Kidney (tissue), 14 donors: ENCODE measurements around the gene TMEM18. TPM values are rescaled to one million over a fixed set of nuclear protein-coding genes. Genes with fewer than 3 reads are reported as not detected.

Experiments used
- DNase-seq, 5 donors: peaks; one replicate each; pipeline ENCODE4 v3.0.0-alpha.2; 2013 to 2020
- FAIRE-seq: peaks from 2 replicates; lab custom pipeline; 2012; peaks lifted over from hg19 to GRCh38; lab: Jason Lieb, UNC
- H3K27ac ChIP-seq, 2 donors: one replicate each; pipeline ENCODE4 v1.7.0; 2013; ENCODE audit warnings: low read depth in 2 of 2, low read length in 2 of 2, inconsistent platforms in 1 of 2
- H3K27me3 ChIP-seq: one replicate; pipeline ENCODE4 v1.7.1; 2013; ENCODE audit warnings: low read length, inconsistent platforms; ENCODE audit not compliant: control insufficient read depth, insufficient read depth
- H3K36me3 ChIP-seq, 3 donors: one replicate each; pipeline versions ENCODE4 v1.7.0 to v1.7.1; 2013; ENCODE audit warnings: low read length in 3 of 3, control low read depth in 1 of 3, inconsistent platforms in 1 of 3; ENCODE audit not compliant: insufficient read depth in 3 of 3, control insufficient read depth in 2 of 3
- H3K4me1 ChIP-seq, 3 donors: one replicate each; pipeline versions ENCODE4 v1.7.0 to v1.7.1; 2013; ENCODE audit warnings: low read length in 3 of 3, inconsistent platforms in 1 of 3, low read depth in 1 of 3; ENCODE audit not compliant: control insufficient read depth in 2 of 3, insufficient read depth in 2 of 3
- H3K4me3 ChIP-seq, 3 donors: one replicate each; pipeline versions ENCODE4 v1.7.0 to v1.8.1; 2013; ENCODE audit warnings: low read length in 3 of 3, control low read depth in 1 of 3, inconsistent platforms in 1 of 3
- H3K9ac ChIP-seq, 3 donors: one replicate each; pipeline versions ENCODE4 v1.7.0 to v1.7.1; 2013; ENCODE audit warnings: low read length in 3 of 3, control low read depth in 1 of 3, inconsistent platforms in 1 of 3
- H3K9me3 ChIP-seq, 3 donors: one replicate each; pipeline versions ENCODE4 v1.7.0 to v1.7.1; 2013; ENCODE audit warnings: low read length in 3 of 3, control low read depth in 1 of 3, inconsistent platforms in 1 of 3; ENCODE audit not compliant: control insufficient read depth in 2 of 3, insufficient read depth in 1 of 3
- intact Hi-C: fragments of 100-400 bp; cut with DNase I; formaldehyde crosslinking; loops from one replicate; pipeline ENCODE4 v1.11.1; 2022
- polyA plus RNA-seq: library from polyadenylated mRNA; stranded (reverse); fragments of 350-450 nt; fragmentation: Illumina TruSeq; extraction: RNeasy Lipid Tissue Mini Kit (QIAGEN cat#74804); gene quantifications from one replicate; pipeline ENCODE4 v1.2.3, GENCODE V29; 2014; ENCODE audit warnings: low read depth, low replicate concordance; ENCODE audit not compliant: insufficient read depth
- total RNA-seq: library from RNA; stranded (reverse); fragmentation: NEBNext Ultra II Directional; extraction: Animal tissue kit (Norgen Biotek cat#: 25700); gene quantifications from one replicate; pipeline ENCODE4 v1.2.1, GENCODE V29; 2021
- TF ChIP-seq, protein P1 (sequence below): IDR thresholded peaks from 3 replicates; pipeline ENCODE4 v1.5.1; 2012; ENCODE audit warnings: mild to moderate bottlenecking, moderate library complexity, borderline replicate concordance; ENCODE audit not compliant: insufficient read depth; ENCODE audit errors: extremely low read depth
- donor health status: control.
- donor health status: control.
- donor health status: control.
- donor health status: control.
- donor health status: control.
- donor health status: DM: yes; HTN: yes; CAD: no.
- donor health status: Normal renal cell carcinoma (clear cell type).

Gene TMEM18
- total and polyA plus RNA-seq, 2 donors from 2014 or later = 24.0 to 29.7 TPM

DNA sequence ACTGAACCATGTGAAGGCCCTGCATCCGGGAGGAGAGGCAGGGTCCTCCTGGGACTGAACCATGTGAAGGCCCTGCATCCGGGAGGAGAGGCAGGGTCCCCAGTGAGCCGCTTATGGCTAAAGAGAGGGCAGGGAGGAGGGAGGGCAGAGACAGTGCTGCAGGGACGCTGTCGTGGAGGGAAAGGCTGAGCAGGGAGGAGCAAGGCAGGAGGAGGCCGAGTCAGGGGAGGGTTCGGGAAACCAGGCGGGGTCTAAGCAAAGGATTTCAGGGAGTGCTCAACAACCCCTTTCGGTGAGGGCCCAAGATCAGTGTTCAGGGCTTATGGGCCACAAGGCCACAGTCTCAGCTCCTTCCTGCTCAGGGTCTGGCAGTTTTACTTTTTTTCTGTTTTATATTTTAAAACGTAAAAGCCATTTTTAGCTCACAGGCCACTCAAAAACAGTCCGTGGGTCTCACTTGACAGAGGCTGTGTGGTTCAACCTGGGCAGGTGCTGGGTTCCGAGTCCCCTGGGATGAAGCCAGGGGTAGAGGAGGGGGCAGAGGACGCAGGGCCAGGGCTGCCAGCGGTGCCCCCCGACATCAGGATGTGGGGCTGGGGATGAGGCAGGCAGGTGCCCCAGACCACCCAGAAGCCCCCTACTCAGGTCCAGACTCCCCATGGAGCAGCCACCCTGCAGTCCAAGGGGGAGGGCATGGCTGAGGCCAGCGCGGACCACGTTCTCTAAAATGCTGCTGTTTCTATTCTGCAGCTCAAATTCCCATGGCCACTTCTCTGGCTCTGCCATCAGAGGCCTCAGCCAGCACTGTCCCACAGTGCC is 5.2 kb downstream of the TMEM18 start:
- Histone ChIP-seq H3K36me3 (peaks cover 10 to 30% (median 16%) of the 10 kb centered on the region in 3 donors), H3K9me3 (no peaks in the 10 kb centered on the region), H3K4me1 (peaks cover 0 to 4% (median 0%) of the 10 kb centered on the region in 3 donors), H3K9ac (no peak overlapping the region), H3K27me3 (no peaks in the 10 kb centered on the region), H3K4me3 (no peak overlapping the region), H3K27ac (no peak overlapping the region)
- intact Hi-C loops = no loop called here
- TF ChIP-seq, protein P1, sequence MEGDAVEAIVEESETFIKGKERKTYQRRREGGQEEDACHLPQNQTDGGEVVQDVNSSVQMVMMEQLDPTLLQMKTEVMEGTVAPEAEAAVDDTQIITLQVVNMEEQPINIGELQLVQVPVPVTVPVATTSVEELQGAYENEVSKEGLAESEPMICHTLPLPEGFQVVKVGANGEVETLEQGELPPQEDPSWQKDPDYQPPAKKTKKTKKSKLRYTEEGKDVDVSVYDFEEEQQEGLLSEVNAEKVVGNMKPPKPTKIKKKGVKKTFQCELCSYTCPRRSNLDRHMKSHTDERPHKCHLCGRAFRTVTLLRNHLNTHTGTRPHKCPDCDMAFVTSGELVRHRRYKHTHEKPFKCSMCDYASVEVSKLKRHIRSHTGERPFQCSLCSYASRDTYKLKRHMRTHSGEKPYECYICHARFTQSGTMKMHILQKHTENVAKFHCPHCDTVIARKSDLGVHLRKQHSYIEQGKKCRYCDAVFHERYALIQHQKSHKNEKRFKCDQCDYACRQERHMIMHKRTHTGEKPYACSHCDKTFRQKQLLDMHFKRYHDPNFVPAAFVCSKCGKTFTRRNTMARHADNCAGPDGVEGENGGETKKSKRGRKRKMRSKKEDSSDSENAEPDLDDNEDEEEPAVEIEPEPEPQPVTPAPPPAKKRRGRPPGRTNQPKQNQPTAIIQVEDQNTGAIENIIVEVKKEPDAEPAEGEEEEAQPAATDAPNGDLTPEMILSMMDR = no peak
- DNase-seq (no peak), FAIRE-seq (no peak)

DNA sequence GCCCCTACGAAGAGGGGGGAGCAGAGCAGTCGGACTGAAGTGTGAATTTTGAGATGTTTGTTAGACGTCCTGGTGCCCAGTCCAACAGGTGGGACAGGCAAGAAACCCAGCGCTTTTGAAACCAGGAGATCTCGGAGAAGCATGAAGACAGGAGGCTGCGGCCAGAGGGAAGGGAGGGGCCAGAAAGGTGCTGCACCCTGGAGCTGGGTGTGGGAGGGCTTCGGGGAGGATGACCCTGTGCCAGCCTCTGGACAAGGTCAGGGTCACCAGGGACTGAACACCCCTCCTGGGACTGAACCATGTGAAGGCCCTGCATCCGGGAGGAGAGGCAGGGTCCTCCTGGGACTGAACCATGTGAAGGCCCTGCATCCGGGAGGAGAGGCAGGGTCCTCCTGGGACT is 6.1 kb downstream of the TMEM18 start:
- TF ChIP-seq, protein P1 = no peak
- no peaks in the 10 kb centered on the region for H3K9me3 ChIP-seq
- no peak overlapping the region for H3K9ac ChIP-seq
- no peak overlapping the region for H3K27ac ChIP-seq
- FAIRE-seq (no peak), DNase-seq (no peak)
- H3K4me1 ChIP-seq = peaks cover 0 to 4% (median 0%) of the 10 kb centered on the region in 3 donors
- peaks cover 10 to 36% (median 23%) of the 10 kb centered on the region in 3 donors for H3K36me3 ChIP-seq
- intact Hi-C loops = no loop called here
- H3K27me3 ChIP-seq = no peaks in the 10 kb centered on the region
- no peak overlapping the region for H3K4me3 ChIP-seq

DNA sequence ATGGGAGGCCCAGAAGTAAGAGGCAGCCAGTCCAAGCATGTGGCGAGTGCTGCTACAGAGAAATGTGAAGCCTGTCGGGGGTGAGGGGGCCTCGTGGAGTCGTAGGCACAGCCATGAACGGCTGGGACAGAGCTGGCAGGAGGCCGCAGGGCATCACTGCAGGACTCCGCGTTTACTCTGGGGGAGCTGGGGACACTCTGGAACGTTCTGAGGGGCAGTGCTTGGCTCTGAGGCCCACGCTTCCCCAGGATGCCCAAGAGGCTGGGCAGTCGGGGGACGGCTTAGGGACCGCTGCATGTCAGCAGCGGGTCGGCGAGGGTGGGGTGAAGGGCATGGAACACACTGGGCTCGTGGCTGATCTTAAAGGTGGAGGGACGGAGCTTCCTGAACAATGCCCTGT is 6.6 kb downstream of the TMEM18 start:
- intact Hi-C loops = no loop called here
- TF ChIP-seq, protein P1 = no peak
- FAIRE-seq (no peak), DNase-seq (no peak)
- Histone ChIP-seq H3K27me3 (no peaks in the 10 kb centered on the region), H3K4me1 (peaks cover 0 to under 1% (median 0%) of the 10 kb centered on the region in 3 donors), H3K4me3 (no peak overlapping the region), H3K27ac (no peak overlapping the region), H3K36me3 (peaks cover 14 to 38% (median 27%) of the 10 kb centered on the region in 3 donors), H3K9me3 (peaks cover 0 to 2% (median 1%) of the 10 kb centered on the region in 3 donors), H3K9ac (no peak overlapping the region)
